GM12864 (cell line): ENCODE results near the gene KRTAP2-2.

Experiments
- DNase-seq: peaks from one replicate; pipeline ENCODE4 v3.0.0-alpha.2; 2011; ENCODE audit warnings: low read depth
- H3K4me3 ChIP-seq: 2 replicates; pipeline ENCODE4 v1.5.1; 2011; ENCODE audit warnings: mild to moderate bottlenecking, low read depth, low read length, control low read depth
- CTCF ChIP-seq: IDR thresholded peaks from 2 replicates; pipeline ENCODE4 v1.5.1; 2011; ENCODE audit warnings: low read depth, mild to moderate bottlenecking, moderate library complexity, low read length, control low read depth, inconsistent platforms; ENCODE audit errors: missing control alignments

KRTAP2-2 gene

GRCh38 chr17:41082626-41083025, 27.6 kb upstream of the KRTAP2-2 start:
- no peak for DNase-seq
- no peak overlapping the region for H3K4me3 ChIP-seq

GRCh38 chr17:41076788-41077187, 21.8 kb upstream of the KRTAP2-2 start:
- DNase-seq = no peak
- H3K4me3 ChIP-seq = no peak overlapping the region
- no peak for TF ChIP-seq CTCF

More at GRCh38 chr17:41082626-41083025, 27.6 kb upstream of the KRTAP2-2 start:
- TF ChIP-seq CTCF = no peak

GRCh38 chr17:41073676-41074075, 18.6 kb upstream of the KRTAP2-2 start:
- TF ChIP-seq CTCF = no peak
- no peak overlapping the region for H3K4me3 ChIP-seq
- no peak for DNase-seq

- DNase-seq = no peak
- TF ChIP-seq CTCF = no peak
Measured at GRCh38 chr17:41071606-41072360, 16.8 kb upstream of the KRTAP2-2 start.

GRCh38 chr17:41069031-41069430, 14.0 kb upstream of the KRTAP2-2 start:
- H3K4me3 ChIP-seq = no peak overlapping the region
- TF ChIP-seq CTCF = no peak
- DNase-seq = no peak

More at GRCh38 chr17:41071606-41072360, 16.8 kb upstream of the KRTAP2-2 start:
- no peak overlapping the region for H3K4me3 ChIP-seq

- no peak for TF ChIP-seq CTCF
- H3K4me3 ChIP-seq = no peak overlapping the region
- DNase-seq = no peak
Measured at GRCh38 chr17:41067281-41067680, 12.3 kb upstream of the KRTAP2-2 start.
